ENCODE results near the gene CYSRT1.

CYSRT1 gene

DNA sequence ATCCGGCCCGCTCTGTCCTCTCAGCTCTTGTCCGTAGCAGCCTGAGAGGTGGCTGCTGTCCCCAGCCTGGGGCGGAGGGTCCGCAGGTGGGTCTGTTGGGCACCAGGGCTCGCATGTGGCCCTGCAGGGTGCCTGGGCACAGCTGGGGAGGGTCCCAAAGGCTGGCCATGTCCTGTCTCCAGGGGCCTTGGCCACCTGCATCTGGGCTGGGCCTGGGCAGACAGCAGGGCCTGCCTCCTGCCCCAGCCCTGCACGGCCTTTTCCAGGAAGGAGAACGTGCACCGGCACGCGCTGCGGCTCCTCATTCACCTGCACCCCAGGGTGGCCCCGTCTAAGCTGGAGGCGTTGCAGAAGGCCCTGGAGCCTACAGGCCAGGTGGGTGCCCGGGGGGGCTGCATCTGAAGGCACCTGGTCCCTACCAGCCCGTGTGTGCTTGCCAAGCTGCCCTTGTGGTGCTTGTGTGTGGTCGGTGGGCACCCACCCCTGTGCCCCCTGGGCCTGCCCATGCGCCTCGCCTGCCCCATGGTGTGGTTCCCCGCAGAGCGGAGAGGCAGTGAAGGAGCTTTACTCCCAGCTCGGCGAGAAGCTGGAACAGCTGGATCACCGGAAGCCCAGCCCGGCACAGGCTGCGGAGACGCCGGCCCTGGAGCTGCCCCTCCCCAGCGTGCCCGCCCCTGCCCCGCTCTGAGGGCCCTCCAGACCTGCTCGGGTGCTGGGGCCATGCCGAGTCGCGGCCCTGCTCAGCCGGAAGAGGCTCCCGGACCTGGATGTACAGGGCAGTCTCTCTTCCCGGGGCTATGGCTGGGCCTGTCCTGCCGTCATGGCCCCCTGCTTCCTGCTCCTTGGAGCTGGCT lies 47.5 kb downstream of the CYSRT1 start:
- DNase-seq (ENCODE audit: low read depth) = no peak

DNA sequence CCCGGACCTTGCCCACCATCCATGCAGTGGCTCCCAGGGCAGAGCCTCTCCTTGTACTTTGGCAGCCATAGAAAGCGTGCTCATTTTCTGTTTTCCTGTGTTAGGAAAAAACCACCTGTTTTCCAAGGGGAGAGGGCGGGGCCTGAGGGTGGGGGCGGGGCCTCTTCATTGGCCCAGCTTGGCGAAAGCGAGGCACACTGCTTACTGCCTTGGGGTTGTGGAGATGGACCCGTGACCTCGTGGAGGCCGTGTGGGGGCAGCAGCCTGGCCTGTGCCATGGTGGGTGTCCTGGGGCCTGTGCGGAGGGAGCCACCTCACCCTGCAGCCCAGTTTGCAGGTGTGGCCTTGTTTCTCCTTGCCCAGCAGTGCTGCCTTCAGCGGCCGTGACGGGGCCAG lies 48.1 kb downstream of the CYSRT1 start:
- DNase-seq (ENCODE audit: low read depth) = no peak

DNA sequence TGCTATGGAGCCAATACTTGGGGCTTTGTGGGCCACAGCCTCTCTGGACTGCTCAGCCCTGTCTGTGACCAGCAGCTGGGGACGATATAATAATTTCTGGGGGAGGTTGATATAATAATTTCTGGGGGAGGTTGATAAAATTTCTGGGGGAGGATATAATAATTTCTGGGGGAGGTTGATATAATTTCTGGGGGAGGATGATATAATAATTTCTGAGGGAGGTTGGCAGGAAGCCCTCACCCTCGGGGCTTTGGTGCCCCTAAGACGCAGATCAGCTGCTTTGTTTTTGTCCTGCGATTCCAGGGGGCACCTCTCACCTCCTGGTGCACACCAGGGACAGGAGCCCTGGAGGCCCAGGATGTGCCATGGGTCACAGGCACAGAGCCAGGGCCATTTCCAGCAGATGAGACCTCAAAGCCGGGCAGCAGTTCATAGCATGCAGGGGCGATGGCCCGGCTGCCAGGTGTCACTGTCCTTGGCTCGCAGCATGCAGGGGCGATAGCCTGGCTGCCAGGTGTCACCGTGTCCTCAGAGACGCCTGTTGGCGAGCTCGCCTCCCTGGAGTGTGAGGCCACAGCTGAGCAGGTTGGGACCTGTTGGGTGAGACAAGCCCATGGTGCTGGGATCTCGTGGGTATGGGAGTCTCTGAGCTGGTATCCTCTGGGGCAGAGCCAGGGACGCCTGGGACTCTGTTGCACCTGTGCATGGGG lies 48.8 kb downstream of the CYSRT1 start:
- no peak for DNase-seq (ENCODE audit: low read depth)

DNA sequence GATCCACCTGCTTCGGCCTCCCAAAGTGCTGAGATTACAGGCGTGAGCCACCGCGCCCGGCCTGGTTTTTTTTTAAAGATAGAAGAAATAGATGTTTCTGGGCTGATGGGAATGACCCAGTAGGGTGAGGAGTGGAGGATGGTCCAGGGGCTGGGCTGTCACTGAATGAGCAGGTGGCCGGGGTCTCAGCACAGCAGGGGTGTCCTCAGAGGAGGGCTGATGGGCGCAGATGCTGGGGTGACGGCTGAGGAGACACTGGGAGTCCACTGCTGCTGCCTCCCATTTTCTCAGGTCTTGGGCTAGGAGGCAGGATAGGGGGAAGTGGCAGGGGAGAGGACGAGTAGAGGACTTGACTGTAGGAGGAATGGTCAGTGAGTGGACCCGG lies 50.2 kb downstream of the CYSRT1 start:
- no peak for DNase-seq (ENCODE audit: low read depth)
